PC-3 (cell line): ENCODE data around the gene ZBTB7C.

Source experiments
- EZH2 ChIP-seq: fragments of 300-600 bp; sonication (generic); IDR thresholded peaks from one replicate; pipeline ENCODE4 v1.6.1; 2017; ENCODE audit warnings: antibody characterized with exemption, mild to moderate bottlenecking, low read length; ENCODE audit not compliant: unreplicated experiment
- EZH2phosphoT487 ChIP-seq: fragments of 300-600 bp; sonication (generic); IDR thresholded peaks from 2 replicates; pipeline ENCODE4 v1.6.1; 2018; ENCODE audit warnings: mild to moderate bottlenecking, antibody characterized with exemption, low read length, borderline replicate concordance
- TF ChIP-seq, protein P1 (sequence below): fragments of 300-600 bp; sonication (generic); conservative IDR thresholded peaks from 2 replicates; pipeline ENCODE4 v1.5.1; 2017; ENCODE audit warnings: antibody characterized with exemption, low read depth, mild to moderate bottlenecking, low read length

GRCh38 chr18:48028696-48029095, 380.5 kb downstream of the ZBTB7C start:
- TF ChIP-seq, protein P1, sequence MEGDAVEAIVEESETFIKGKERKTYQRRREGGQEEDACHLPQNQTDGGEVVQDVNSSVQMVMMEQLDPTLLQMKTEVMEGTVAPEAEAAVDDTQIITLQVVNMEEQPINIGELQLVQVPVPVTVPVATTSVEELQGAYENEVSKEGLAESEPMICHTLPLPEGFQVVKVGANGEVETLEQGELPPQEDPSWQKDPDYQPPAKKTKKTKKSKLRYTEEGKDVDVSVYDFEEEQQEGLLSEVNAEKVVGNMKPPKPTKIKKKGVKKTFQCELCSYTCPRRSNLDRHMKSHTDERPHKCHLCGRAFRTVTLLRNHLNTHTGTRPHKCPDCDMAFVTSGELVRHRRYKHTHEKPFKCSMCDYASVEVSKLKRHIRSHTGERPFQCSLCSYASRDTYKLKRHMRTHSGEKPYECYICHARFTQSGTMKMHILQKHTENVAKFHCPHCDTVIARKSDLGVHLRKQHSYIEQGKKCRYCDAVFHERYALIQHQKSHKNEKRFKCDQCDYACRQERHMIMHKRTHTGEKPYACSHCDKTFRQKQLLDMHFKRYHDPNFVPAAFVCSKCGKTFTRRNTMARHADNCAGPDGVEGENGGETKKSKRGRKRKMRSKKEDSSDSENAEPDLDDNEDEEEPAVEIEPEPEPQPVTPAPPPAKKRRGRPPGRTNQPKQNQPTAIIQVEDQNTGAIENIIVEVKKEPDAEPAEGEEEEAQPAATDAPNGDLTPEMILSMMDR = no peak
- TF ChIP-seq EZH2 = no peak
- TF ChIP-seq EZH2phosphoT487 = no peak
